GM21447 (cell line): ENCODE results near the gene KCNMA1.
"Not testable (repeated sequence)": the region's sequence is repeated elsewhere in the genome, so short reads cannot be mapped to it uniquely, and the experiment has no call there.

ENCODE experiments used
- ATAC-seq: cut with Tn5 transposase; IDR thresholded peaks from one replicate; pipeline ENCODE4 v1.9.1; 2021; ENCODE audit not compliant: unreplicated experiment

Gene KCNMA1

GRCh38 chr10:77405771-77406241, 231.8 kb downstream of the KCNMA1 start:
- no peak for ATAC-seq

- ATAC-seq = no peak
These were observed 232.8 kb downstream of the KCNMA1 start for GRCh38 chr10:77404810-77405209.

DNA sequence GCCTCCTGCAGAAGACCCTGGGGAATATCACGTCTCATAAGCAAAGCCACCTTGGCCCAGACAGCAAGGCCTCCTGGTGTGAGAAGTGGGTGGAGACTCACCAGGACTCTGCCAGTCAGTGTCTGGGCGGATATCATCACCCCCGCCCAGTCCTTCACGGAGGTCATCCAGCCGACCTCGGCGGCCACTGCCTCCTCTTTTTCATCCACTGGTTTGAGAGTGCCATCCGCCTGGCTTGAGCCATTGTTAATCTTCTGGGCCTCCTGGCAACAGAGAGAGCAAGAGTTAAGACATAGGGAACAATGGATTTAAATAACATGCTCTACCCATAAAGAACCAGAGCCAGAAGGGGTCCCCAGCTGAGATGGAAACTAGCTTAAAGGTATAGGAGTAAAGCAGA, 233.8 kb downstream of the KCNMA1 start:
- no peak for ATAC-seq

- no peak for ATAC-seq
These were observed 235.9 kb downstream of the KCNMA1 start for GRCh38 chr10:77401683-77402082.

DNA sequence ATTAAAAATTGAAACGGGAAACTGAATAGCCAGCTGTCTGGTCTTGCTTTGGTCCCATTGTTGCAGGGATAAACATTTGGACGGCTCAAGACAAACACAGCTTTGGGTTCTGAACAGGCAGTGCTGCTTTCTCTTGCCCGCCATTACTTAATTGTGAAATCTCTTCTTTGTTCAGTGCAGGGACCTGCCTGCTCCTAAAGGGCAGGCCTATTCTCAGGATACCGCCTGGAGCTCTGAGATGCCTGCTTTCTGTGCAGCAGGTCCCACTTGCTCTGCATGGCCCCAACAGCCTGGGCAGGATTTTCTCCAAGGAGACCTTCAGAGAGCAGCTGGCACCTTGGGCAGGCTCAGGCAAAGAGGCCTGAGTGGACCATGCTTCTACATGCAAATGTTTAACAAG, 237.6 kb downstream of the KCNMA1 start:
- ATAC-seq = no peak

DNA sequence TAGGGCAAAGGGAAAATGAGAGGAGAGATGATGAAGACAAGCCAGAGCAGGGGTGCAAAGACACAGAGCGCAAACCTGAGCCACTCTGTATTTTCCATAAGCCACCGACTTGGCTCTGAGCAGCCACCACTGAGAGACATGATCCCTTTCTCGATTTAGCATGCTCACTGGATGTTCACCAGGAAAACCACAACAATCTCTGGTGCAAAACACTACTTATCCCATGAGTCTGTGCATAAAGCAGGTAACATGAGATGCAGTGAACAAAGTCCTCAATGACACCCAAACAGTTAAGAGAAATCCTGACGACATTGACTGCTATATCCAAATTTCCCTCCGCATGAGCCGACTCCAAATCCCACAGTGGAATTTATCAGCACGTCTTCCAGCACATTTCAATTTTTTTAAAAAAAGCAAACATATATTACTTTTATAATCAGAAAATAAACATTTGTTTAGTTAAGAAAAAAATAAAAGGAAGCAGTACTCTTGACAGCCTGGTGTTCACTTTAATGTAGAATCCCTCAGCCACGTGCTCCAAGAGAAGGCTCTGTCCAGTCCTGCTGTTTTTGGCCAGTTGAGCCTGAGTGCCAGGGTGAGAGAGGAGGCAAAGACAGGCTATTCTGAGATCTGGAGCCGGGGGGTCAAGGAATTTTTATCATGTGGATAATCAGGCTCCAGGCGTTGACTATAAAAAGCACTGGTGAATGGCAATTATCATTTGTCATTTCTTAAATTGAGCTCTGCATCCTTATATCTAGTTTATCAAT, 238.4 kb downstream of the KCNMA1 start:
- ATAC-seq = no peak

DNA sequence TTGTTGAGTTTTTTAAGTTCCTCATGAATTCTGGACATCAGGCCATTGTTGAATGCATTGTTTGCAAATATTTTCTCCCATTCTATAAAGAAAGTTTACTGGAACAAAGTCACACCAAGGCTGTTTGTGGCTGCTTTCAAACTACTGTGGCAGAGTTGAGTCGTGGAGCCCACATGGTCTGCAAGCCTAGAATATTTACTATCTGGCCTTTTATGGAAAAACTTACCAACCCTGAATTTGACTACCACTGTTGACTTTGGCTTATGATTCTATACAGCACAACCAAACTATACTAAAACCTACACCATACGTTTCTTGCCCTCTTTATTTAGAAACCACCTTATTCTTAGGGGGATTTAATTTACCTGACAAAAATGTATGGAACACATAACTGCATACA, 239.1 kb downstream of the KCNMA1 start:
- ATAC-seq = no peak

GRCh38 chr10:77397103-77397502, 240.5 kb downstream of the KCNMA1 start:
- ATAC-seq = no peak

DNA sequence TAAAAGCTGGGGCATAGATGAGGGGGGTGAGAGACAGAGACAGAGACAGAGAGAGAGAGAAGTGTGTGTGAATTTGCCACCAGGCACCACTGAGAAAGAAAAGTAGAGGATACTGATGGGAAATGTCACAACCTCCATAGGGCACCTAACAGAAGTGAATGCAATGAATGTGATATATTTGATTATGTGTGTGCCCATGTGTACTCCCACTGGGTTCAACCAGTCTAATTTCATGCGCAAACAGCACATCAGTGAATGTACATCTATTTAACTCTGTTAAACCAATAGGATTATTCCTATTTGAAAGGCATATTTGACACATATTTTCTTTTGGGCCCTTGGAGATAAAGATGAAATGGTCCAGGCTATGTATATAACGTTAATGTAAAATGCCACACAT, 241.3 kb downstream of the KCNMA1 start:
- no peak for ATAC-seq

GRCh38 chr10:77393821-77394501, 243.6 kb downstream of the KCNMA1 start:
- ATAC-seq = no peak

- ATAC-seq = no peak
These were observed 244.2 kb downstream of the KCNMA1 start for GRCh38 chr10:77393411-77393810.

DNA sequence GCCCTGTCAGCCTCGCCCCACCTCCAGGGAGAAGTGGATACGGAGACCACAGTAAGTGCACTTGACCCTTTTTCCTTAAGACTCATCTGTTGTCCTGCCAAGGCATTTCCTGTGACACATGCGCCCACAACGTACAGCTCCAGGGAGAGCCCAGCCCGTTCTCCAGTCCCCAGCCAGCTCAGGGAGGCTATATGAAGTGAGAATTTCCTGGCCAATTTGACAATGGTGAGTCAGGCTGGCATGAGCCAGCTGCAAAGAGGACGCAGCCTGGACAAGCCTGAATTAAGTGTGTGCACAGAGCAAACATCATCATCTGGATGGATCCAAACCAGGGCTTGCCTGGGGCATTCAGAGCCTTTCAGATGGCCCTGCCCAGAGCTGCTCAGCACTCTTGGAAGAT, 244.8 kb downstream of the KCNMA1 start:
- no peak for ATAC-seq

DNA sequence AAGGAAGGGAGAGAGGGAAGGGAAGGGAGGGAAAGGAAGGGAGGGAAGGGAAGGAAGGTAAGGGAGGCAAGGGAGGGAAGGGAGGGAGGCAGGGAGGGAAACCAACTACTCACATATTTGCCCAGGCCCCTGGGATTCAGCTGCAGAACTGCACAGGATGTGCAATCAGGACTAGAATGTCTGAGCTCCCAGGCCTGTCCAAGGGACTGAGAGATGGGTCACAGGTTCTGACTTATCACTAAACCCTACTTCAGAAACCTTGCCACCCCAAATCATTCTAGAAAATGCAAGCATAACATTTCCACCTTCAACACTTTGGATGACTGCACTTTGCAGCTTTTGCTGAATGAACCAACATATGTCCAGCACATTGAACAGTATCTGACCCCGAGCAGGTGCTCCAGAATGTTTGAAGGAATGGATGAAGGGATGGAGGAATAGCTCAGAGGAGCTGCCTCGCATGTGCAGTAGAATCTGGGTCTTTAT, 245.3 kb downstream of the KCNMA1 start:
- no peak for ATAC-seq

DNA sequence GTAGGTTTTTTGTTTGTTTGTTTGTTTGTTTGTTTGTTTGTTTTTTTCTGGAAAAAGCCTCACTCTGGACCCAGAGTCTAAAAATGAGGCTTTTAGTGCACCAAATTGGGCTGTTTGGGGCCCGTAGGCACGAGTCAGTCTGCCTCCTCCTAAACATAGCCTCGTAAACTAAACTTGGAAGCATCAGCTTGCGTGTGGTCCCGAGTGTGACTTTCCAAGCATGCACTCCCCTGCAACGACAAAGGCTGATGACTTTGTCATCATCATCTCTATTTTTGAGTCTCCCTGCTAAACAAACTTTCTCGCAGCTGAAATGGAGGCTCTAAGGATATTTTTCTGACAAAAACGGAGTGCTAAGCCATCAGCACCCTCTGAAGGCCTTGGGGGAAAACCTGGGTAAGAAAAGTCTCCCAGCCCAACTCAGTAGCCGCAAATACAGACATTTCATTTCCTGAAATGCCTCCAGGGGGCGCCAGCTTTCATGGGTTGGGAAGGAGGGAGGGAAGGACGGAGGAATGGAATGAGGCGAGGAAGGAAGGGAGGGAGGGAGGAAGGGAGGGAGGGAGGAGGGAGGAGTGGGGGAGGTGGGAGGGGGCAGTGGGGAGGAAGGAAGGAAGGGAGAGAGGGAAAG, 245.9 kb downstream of the KCNMA1 start:
- ATAC-seq = no peak

DNA sequence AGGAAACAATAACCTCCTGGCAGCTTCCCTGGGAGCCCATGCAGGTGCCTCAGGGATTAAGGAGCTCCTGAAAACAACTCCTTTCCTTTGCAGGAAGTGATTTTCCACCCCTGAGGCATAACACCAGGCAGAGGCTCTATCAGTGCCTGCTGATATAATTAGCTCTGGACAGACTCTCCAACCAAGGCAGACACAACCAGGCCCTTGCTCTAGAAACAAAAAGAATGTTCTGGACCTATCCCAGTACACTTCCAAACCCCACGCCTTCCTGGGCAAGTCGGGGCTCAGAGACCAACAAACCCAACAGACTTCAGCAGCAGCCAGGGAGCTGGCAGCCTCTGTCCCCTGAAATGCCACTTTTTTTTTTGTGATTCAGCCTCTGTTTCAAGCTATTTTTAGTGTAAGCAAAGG, 247.1 kb downstream of the KCNMA1 start:
- ATAC-seq = no peak

- ATAC-seq = no peak
These were observed 249.0 kb downstream of the KCNMA1 start for GRCh38 chr10:77388571-77389100.

- ATAC-seq = not testable (repeated sequence)
These were observed 249.9 kb downstream of the KCNMA1 start for GRCh38 chr10:77387701-77388100.

DNA sequence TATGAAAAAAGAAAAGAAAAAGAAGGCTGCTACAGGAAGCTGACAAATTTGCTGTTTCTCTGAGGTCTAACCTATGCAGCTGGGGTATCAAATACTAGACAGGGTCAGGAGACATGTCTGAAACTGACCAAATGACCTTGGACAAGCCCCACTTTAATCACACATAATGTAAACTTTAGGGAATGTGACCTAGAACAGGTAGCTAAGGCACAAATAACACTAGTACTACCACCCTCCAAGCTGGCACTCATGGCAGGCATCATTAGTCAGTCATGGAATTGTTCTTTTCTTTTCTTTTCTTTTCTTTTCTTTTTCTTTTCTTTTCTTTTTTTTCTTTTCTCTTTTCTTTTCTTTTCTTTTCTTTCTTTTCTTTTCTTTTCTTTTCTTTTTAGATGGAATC, 250.4 kb downstream of the KCNMA1 start:
- ATAC-seq = no peak

DNA sequence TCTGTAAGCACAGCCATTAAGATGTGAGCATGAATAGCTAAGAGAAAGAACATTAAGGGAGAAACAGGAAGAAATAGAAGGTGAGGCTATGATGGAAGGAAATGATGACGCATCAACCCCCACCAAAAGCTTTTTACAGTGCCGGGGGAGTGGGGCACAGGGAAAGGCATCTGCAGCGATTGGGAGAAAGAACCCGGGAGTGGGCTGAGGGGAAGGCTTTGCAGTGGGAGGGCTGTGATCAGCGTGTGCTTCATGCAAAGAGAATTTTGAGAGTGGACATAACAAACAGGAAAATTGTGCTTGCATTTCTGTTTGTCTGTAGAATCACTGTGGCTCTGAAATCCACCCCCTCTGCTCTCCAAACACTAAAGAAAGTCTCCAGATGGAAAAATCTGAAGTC, 250.8 kb downstream of the KCNMA1 start:
- ATAC-seq = no peak

GRCh38 chr10:77386365-77386764, 251.2 kb downstream of the KCNMA1 start:
- ATAC-seq = no peak

DNA sequence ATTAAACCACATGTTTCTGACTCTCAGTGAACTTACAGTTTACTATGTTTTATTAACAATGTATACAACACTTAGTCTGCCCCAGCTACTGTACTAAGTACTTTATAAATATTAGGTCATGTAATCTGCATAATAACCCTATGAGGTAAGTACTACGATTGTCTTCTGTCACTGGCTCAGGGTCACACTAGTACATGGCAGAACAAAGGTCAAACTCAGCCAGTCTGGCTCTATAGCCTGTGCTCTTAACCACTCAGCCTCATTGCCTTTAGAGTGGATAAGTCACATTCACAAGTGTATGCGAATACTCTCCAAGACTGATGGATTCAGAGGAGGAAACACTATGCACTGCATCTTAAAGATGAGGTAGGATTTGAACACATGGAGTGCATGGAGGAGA, 252.3 kb downstream of the KCNMA1 start:
- ATAC-seq = no peak
